ENCODE results near the gene CDH24. TPM values are rescaled to one million over a fixed set of nuclear protein-coding genes. Genes with fewer than 3 reads are reported as not detected.

The CDH24 gene
- total and polyA plus RNA-seq, 2 of the 8 experiments (the other 6 are each of a cell fraction or from before 2014, with no cell fraction given): 18.1 to 27.6 TPM

- no peak overlapping the region for H4K8ac ChIP-seq (ENCODE audit: extremely low read depth, insufficient read depth, low read length)
- H3K79me2 ChIP-seq (ENCODE audit: control insufficient read depth in 1 of 2, insufficient read depth in 2 of 2, low read length in 2 of 2): peaks cover 0 to 2% of the 10 kb centered on the region in 2 experiments; a peak in 1 of 4 replicates
- peaks cover 0 to 3% (median under 1%) of the 10 kb centered on the region in 4 experiments; a peak in 1 of 7 replicates for H3K4me1 ChIP-seq (replicated peaks in 1 of 4; ENCODE audit: control insufficient read depth in 3 of 4, insufficient read depth in 4 of 4, low read length in 3 of 4)
- no peak overlapping the region for H3K4me2 ChIP-seq (ENCODE audit: insufficient read depth in 1 of 2, low read depth in 2 of 2, low read length in 2 of 2)
- H3K9ac ChIP-seq (replicated peaks in 1 of 4; ENCODE audit: extremely low read depth in 1 of 4, low read depth in 3 of 4, low read length in 3 of 4): no peak overlapping the region
- FAIRE-seq (no peak), DNase-seq (ENCODE audit: low read depth in 1 of 2, low spot score in 2 of 2) (no peak)
- no peaks in the 10 kb centered on the region for H3K79me1 ChIP-seq (ENCODE audit: low read depth, low read length)
- H3K4ac ChIP-seq (replicated peaks; ENCODE audit: insufficient read length, low read depth, low read length): no peak overlapping the region
- no peak overlapping the region for H3K14ac ChIP-seq (ENCODE audit: insufficient read length)
- no peak overlapping the region for H3K23ac ChIP-seq (ENCODE audit: insufficient read length)
- H3K27ac ChIP-seq (ENCODE audit: low read depth, low read length): no peak overlapping the region
- CTCF ChIA-PET (ENCODE audit: partially characterized antibody): interaction anchor here (0.5 to 11.9 kb wide), 13 partner anchors 10 to 543 kb away, joined by 3 to 103 read pairs (median 6); partner anchors contain the start of genes AJUBA, CDH24 and PSMB11
- H2BK12ac ChIP-seq (ENCODE audit: low read depth, low read length): no peak overlapping the region
- no peak overlapping the region for H2AK5ac ChIP-seq (ENCODE audit: low read depth, low read length)
- no peak overlapping the region for H4K91ac ChIP-seq (replicated peaks; ENCODE audit: insufficient read length, low read length)
- H3K36me3 ChIP-seq (ENCODE audit: control insufficient read depth in 2 of 4, insufficient read depth in 4 of 4, low read length in 3 of 4): peaks cover 3 to 20% (median 9%) of the 10 kb centered on the region in 4 experiments; a peak in 6 of 8 replicates
- no peaks in the 10 kb centered on the region for H3K9me3 ChIP-seq (ENCODE audit: insufficient read depth in 2 of 2, low read depth in 1 of 2, low read length in 1 of 2)
- no peaks in the 10 kb centered on the region for H3K23me2 ChIP-seq (ENCODE audit: low read depth, low read length)
- H3K18ac ChIP-seq (ENCODE audit: extremely low read depth, low read length): no peak overlapping the region
- no peak overlapping the region for H2BK20ac ChIP-seq (ENCODE audit: low read length)
- H4K20me1 ChIP-seq (replicated peaks in 1 of 2; ENCODE audit: control insufficient read depth in 1 of 2, insufficient read depth in 2 of 2, low read length in 2 of 2): peaks cover 2 to 3% of the 10 kb centered on the region in 2 experiments
- H3K56ac ChIP-seq (replicated peaks; ENCODE audit: insufficient read length, low read depth, low read length): no peak overlapping the region
- no peak overlapping the region for H2AFZ ChIP-seq (ENCODE audit: low read length)
- 87% methylated on average over 8 of the region's 8 CpGs; no CpG with 5 or more reads in 1 of the 2 experiments for WGBS, 2 experiments (ENCODE audit: extremely low coverage in 1 of 2, insufficient coverage in 1 of 2, insufficient read length in 1 of 2, insufficient replicate concordance in 2 of 2, low coverage in 1 of 2, low lambda C conversion rate in 2 of 2, missing lambda C conversion rate in 1 of 2)
- H4K5ac ChIP-seq (ENCODE audit: insufficient read length, low read depth, low read length): no peak overlapping the region
- no peaks in the 10 kb centered on the region for H3K27me3 ChIP-seq (replicated peaks in 1 of 4; ENCODE audit: control insufficient read depth in 3 of 4, extremely low read depth in 1 of 4, insufficient read depth in 3 of 4, low read length in 3 of 4)
- POLR2A ChIA-PET (ENCODE audit: partially characterized antibody): interaction anchor here (0.6 to 11.2 kb wide), 12 partner anchors 8 to 220 kb away, joined by 3 to 99 read pairs (median 4); partner anchors contain the start of genes CDH24, PSMB11 and PSMB5
- no peak overlapping the region for H2BK15ac ChIP-seq (ENCODE audit: low read length)
- H3K4me3 ChIP-seq (ENCODE audit: extremely low read depth in 1 of 4, insufficient read depth in 2 of 4, low read depth in 3 of 4, low read length in 4 of 4): no peak overlapping the region
- no peak overlapping the region for H2BK120ac ChIP-seq (replicated peaks; ENCODE audit: low read depth, low read length)
- no peak overlapping the region for H2BK5ac ChIP-seq (ENCODE audit: low read depth, low read length)
- TF ChIP-seq SP1 (IDR thresholded peaks at IDR 0.05; ENCODE audit: low read depth, low read length) (no peak), ZNF274 (IDR thresholded peaks at IDR 0.05; ENCODE audit: borderline replicate concordance, extremely low read depth, low read length) (no peak), CEBPB (IDR thresholded peaks at IDR 0.05; ENCODE audit: low read depth, low read length) (no peak), RNF2 (IDR thresholded peaks at IDR 0.05; ENCODE audit: borderline replicate concordance, low read depth, low read length, missing control alignments, poor library complexity, severe bottlenecking) (no peak), RFX5 (IDR thresholded peaks at IDR 0.05; ENCODE audit: borderline replicate concordance, low read depth, low read length) (no peak), FOSL1 (IDR thresholded peaks at IDR 0.05; ENCODE audit: insufficient read depth, low read depth, low read length) (no peak), BRCA1 (IDR thresholded peaks at IDR 0.05; ENCODE audit: low read depth, low read length) (no peak), TBP (IDR thresholded peaks at IDR 0.05; ENCODE audit: low read depth, low read length) (no peak), CBX8 (IDR thresholded peaks at IDR 0.05; ENCODE audit: borderline replicate concordance, low read depth, low read length) (no peak)
- TF ChIP-seq, protein P1, sequence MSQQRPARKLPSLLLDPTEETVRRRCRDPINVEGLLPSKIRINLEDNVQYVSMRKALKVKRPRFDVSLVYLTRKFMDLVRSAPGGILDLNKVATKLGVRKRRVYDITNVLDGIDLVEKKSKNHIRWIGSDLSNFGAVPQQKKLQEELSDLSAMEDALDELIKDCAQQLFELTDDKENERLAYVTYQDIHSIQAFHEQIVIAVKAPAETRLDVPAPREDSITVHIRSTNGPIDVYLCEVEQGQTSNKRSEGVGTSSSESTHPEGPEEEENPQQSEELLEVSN (IDR thresholded peaks at IDR 0.05): no peak
Measured at GRCh38 chr14:23023022-23023794, 34.1 kb downstream of the CDH24 start.

Measured in H1 (cell line).